COLO668 (cell line): ENCODE measurements around the gene CAB39.
A peak's percentile ranks its signal among the peaks of the same experiment; 100 is the strongest.

Experiments used
- DNase-seq: peaks from one replicate; lab custom pipeline; 2025; ENCODE audit not compliant: unreplicated experiment; lab: John Stamatoyannopoulos, UW

Gene CAB39

GRCh38 chr2:230748087-230748486 lies 35.4 kb downstream of the CAB39 start:
- no peak for DNase-seq

DNA sequence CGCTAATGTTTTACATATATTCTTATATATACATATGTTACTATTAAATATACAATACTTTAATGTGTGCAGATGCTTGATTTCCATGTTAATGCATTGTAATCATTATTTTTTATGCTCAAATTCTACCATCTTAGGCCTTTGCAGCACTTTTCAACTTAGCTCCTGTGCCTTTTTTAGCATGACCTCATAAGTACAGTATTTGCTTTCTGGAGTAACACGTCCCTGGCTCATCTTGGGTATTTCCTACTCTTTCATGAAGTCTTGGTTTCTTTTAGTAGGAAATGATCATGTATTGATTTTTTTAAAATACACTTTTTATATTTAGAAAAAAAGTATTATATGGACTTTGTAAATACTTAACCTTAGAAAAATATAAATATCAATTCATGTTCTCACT lies 36.5 kb downstream of the CAB39 start:
- no peak for DNase-seq

GRCh38 chr2:230751062-230751461 lies 38.4 kb downstream of the CAB39 start:
- DNase-seq, result no peak

GRCh38 chr2:230754200-230754599 lies 41.6 kb downstream of the CAB39 start:
- DNase-seq, result no peak

GRCh38 chr2:230757476-230757875 lies 44.8 kb downstream of the CAB39 start:
- no peak for DNase-seq

GRCh38 chr2:230758566-230759480 lies 46.2 kb downstream of the CAB39 start:
- DNase-seq, result no peak

GRCh38 chr2:230759481-230760167 lies 47.0 kb downstream of the CAB39 start:
- no peak for DNase-seq

DNA sequence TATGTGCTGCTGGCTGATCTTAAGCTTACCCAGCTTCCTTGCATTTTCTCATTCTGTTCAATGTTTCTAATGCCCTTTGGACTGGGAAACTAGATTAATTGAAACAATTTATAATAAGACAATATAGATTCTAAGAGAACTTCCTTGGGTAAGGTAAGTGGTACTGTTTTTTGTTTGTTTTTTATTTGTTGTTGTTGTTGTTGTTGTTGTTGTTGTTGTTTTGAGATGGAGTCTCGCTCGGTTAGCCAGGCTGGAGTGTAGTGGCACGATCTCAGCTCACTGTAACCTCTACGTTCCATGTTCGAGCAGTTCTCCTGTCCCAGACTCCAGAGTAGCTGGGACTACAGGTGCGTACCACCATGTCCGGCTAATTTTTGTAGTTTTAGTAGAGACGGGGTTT lies 49.1 kb downstream of the CAB39 start:
- DNase-seq, result no peak

DNA sequence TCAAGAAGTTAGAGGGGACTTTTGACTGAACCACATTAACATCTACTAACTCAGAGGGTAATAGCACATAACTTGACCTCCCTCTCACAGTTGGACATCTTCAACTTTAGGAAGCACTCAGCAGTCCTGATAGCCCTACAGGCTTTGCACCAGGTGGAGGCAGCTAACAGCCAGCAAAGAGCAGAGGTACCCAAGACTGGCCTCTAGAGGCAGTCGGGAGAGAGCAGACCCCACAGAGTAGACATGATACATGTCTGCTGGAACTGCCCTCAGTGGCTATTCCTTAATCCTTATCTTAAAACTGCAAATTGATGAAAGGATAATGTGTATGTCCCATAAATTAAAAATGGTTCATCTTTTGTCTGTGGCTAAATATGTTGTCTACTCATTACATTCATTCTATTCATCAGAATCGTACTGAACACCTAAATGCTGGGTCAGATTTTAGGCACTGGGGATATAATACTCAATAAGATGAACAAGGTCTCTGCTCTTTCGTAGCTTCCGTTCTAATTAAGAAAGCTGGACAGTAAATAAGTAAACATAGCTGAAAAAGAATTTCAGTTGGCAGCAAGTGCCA lies 49.8 kb downstream of the CAB39 start:
- DNase-seq, result peak; percentile 8

DNA sequence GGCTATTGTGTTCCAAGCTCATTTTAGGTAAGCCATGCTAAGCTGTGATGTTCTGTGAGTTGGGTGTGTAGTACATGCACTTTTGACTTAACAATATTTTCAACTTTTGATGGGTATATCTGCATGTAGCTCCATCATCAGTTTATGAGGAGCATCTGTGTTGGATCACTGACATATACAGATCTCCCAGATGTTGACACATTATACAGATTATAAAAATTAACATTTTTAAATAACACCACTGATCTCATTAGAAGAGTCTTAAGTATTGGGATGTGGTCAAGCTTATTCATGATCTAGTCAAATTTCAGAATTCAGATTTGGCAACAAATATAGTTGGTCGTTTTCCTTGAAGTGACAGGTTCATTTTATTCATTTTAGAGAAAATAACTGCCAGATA lies 51.7 kb downstream of the CAB39 start:
- DNase-seq, result no peak

DNA sequence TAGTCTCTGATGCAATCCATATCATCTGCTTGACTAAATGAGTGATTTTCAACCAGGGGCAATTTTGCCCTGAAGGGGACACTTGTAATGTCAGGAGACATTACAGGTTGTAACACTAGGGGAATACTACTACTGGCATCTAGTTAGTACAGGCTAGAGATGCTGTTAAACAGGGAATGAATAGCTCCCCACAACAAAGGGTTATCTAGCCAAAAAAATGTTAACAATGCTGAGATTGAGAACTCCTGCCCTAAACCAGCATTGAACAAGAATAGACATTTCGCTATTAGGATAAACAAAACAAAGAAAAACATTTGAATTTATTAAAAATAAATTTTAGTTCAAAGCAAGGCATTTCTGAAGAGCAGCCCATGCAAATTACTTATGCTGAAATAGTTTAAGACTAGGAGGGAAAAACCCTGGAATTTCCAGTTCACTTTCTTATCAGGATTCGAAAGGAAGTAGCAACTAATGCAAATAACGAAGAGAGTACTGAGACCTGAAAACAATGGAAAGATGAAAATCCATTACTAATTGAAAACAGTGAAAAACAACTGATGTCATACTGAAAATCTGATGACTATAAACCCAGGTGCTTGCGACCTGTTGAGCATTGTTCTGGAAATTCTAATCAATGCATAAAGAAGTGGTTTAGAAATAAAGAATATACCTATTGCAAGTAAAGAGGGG lies 53.1 kb downstream of the CAB39 start:
- no peak for DNase-seq

DNA sequence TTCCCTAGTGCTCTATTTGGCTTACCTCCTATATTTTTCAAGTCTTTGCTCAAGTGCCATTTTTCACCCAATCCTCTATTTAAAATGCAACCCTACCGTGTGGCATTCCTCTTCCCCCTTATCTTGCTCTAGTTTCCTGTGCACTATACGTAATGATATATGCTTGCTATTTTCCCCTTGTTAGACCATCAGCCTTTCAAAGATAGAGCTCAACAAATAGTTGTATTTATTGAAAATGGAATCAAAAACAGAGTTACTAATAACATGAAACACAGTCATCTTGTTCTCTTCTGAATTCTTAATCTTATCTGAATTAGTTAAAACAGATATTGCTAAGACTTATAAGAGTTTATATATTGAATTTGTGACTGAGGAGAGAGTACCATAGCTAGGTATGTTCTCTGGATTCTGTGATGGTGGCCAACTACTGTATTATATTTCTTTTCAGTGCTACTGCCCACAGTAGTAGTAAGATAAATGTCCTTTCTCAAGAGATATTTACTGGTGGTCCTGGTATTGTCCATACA lies 55.3 kb downstream of the CAB39 start:
- no peak for DNase-seq

DNA sequence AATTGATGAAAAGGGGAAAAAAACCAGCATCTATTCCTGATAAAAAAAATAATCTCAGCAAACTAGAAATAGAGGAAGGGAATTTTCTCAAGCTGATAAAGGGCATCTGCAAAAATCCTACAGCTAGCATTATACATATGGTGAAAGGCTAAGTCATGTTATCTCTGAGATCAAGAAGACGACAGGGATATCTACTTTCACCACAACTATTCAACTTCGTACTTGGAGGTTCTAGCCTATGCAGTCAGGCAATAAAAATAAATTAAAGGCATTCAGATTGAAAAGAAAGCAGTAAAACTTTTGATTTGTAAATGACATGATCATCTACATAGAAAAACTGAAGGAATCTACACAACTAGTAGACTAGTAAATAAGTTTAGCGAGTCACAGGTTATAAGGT lies 58.2 kb downstream of the CAB39 start:
- DNase-seq, result no peak

- no peak for DNase-seq
These were observed 59.5 kb downstream of the CAB39 start for GRCh38 chr2:230772156-230772555.

DNA sequence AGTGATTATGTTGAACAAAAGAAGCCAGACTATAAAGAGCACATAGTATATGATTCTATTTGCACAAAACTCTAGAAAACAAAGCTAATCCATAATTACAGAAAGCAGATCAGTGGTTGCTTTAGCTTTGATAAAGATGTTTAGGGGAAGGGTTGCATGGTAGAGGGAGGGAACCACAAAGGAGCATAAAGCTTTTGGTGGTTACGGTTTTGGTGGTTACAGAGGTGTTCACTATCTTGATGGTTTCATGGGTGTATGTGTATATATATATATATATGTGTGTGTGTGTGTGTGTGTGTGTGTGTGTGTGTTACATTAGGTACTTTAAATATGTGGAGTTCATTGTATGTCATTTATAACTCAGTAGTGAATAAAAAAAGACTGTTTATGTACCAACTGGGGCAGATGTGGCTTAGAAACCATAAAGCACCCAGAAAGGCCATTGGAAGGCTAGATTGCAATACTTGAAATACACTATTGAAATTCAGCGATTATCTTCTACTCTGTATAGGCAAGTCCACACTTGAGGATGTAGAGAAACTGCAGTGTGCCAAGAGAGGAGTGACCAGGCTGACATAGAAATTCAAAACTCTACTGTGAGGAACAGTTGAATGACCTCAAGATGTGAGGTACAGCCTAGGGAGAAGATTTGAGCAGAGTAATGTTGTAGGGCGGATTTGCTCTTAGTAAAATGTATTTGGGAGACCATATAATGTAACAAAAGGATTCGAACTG lies 60.6 kb downstream of the CAB39 start:
- no peak for DNase-seq

DNA sequence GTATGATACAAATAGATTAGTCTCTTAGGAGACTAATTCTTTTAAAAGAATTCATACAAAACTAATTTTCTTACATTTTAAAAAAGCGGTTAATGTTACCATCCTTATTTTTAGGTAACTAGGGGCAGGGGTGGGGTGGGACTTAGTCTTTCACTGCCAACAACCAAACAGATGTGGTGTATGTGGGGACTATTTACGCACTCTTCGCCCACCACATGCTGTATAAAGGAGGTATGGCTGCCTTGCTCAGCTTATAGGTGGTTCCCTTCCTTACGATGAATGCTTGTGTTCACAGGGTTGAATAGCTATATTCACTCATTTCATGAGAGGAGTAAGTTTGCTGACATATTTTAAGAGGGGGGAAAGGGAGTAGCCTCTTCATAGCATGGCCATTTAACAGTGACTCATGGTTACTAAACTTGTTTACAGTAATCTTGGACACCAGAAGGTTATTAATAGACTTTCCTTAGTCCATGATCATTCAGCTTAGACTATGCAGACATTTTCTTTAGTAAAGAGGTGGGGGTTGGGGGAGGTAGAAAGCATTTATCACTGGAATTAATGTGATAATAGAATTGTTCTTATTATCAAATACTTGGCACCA lies 61.8 kb downstream of the CAB39 start:
- DNase-seq, result no peak

- DNase-seq, result no peak
These were observed 63.1 kb downstream of the CAB39 start for GRCh38 chr2:230775737-230776136.

DNA sequence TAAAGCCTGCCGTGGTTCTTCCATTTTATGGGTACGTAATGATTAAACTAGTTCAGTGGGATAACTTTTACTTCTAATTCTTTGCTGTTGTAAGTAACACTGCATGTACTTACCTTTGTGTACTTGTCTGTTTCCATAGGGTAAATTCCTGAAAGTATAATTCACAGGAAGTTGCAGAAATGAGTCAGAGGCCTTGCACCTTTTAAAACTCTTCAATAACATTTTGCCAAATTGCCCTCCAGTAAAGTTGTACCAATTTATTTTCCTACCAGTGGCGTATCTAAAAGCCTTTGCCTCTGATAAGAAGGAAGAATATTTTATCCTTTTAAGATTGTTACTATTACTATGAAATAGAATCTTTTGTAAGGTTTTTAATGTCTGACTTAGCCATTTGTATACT lies 65.1 kb downstream of the CAB39 start:
- DNase-seq, result no peak

GRCh38 chr2:230778350-230779063 lies 65.9 kb downstream of the CAB39 start:
- DNase-seq, result no peak
